ENCODE data around the gene ZMYND11.

The ZMYND11 gene

GRCh38 chr10:105806-106205 lies 29.4 kb upstream of the ZMYND11 start:
- no peak overlapping the region for H3K27ac Mint-ChIP-seq
- no peak for ATAC-seq (replicated peaks)
- H3K4me3 Mint-ChIP-seq = no peak overlapping the region
- H3K4me1 Mint-ChIP-seq = no peaks in the 10 kb centered on the region
- H3K27me3 Mint-ChIP-seq = peaks cover 4 to 15% of the 10 kb centered on the region in 2 donors
- no peak for DNase-seq
- H3K36me3 Mint-ChIP-seq = no peaks in the 10 kb centered on the region
- peaks cover 0 to 2% of the 10 kb centered on the region in 2 donors for H3K9me3 Mint-ChIP-seq

GRCh38 chr10:106740-107139 lies 28.5 kb upstream of the ZMYND11 start:
- H3K4me3 Mint-ChIP-seq = no peak overlapping the region
- H3K36me3 Mint-ChIP-seq = no peaks in the 10 kb centered on the region
- H3K27me3 Mint-ChIP-seq = peaks cover 4 to 15% of the 10 kb centered on the region in 2 donors
- DNase-seq = no peak
- ATAC-seq (replicated peaks) = peak in 1 of 2 donors; percentile 29
- H3K27ac Mint-ChIP-seq = no peak overlapping the region
- H3K4me1 Mint-ChIP-seq = no peaks in the 10 kb centered on the region
- peaks cover 0 to 2% of the 10 kb centered on the region in 2 donors for H3K9me3 Mint-ChIP-seq

- no peak for DNase-seq
- H3K27ac Mint-ChIP-seq = no peak overlapping the region
- ATAC-seq (replicated peaks) = no peak
- H3K4me3 Mint-ChIP-seq = no peak overlapping the region
- H3K9me3 Mint-ChIP-seq = peaks cover 0 to 2% of the 10 kb centered on the region in 2 donors
- no peaks in the 10 kb centered on the region for H3K4me1 Mint-ChIP-seq
- H3K27me3 Mint-ChIP-seq = peaks cover 14 to 16% of the 10 kb centered on the region in 2 donors
- H3K36me3 Mint-ChIP-seq = no peaks in the 10 kb centered on the region
These were observed 23.0 kb upstream of the ZMYND11 start for GRCh38 chr10:112246-112645.

- peaks cover 6 to 10% of the 10 kb centered on the region in 2 donors for H3K4me1 Mint-ChIP-seq
- H3K27me3 Mint-ChIP-seq = peaks cover 43 to 44% of the 10 kb centered on the region in 2 donors
- ATAC-seq (replicated peaks) = no peak
These were observed 10.4 kb upstream of the ZMYND11 start for GRCh38 chr10:124874-125273.

GRCh38 chr10:127612-128432 lies 7.4 kb upstream of the ZMYND11 start:
- Mint-ChIP-seq H3K4me1 (peaks cover 7 to 12% of the 10 kb centered on the region in 2 donors), H3K27me3 (peaks cover 29 to 40% of the 10 kb centered on the region in 2 donors), H3K27ac (peak overlapping the region; percentile 37), H3K9me3 (peaks cover 0 to 2% of the 10 kb centered on the region in 2 donors), H3K4me3 (peak overlapping the region; percentile 64 to 69), H3K36me3 (no peaks in the 10 kb centered on the region)
- peak; percentile 37 for DNase-seq
- peak; percentile 82 to 98 for ATAC-seq (replicated peaks)

More at GRCh38 chr10:124874-125273, 10.4 kb upstream of the ZMYND11 start:
- DNase-seq = no peak
- no peak overlapping the region for H3K4me3 Mint-ChIP-seq
- H3K36me3 Mint-ChIP-seq = peaks cover 0 to 4% of the 10 kb centered on the region in 2 donors
- H3K9me3 Mint-ChIP-seq = peaks cover 0 to 7% of the 10 kb centered on the region in 2 donors
- no peak overlapping the region for H3K27ac Mint-ChIP-seq

- Mint-ChIP-seq H3K4me1 (peaks cover 13 to 14% of the 10 kb centered on the region in 2 donors), H3K27me3 (peaks cover 21 to 34% of the 10 kb centered on the region in 2 donors), H3K4me3 (no peak overlapping the region), H3K9me3 (no peaks in the 10 kb centered on the region), H3K27ac (no peak overlapping the region), H3K36me3 (no peaks in the 10 kb centered on the region)
- ATAC-seq (replicated peaks) = no peak
- DNase-seq = no peak
These were observed 5.4 kb upstream of the ZMYND11 start for GRCh38 chr10:129810-130209.

- DNase-seq (no peak), ATAC-seq (replicated peaks) (no peak)
- H3K9me3 Mint-ChIP-seq = no peaks in the 10 kb centered on the region
- H3K4me3 Mint-ChIP-seq = no peak overlapping the region
- H3K27ac Mint-ChIP-seq = no peak overlapping the region
- no peaks in the 10 kb centered on the region for H3K36me3 Mint-ChIP-seq
- peaks cover 16 to 30% of the 10 kb centered on the region in 2 donors for H3K27me3 Mint-ChIP-seq
- peaks cover 14 to 29% of the 10 kb centered on the region in 2 donors for H3K4me1 Mint-ChIP-seq
These were observed 2.0 kb upstream of the ZMYND11 start for GRCh38 chr10:132946-133898.

- Mint-ChIP-seq H3K36me3 (no peaks in the 10 kb centered on the region), H3K4me3 (peak overlapping the region; percentile 76 to 87), H3K27me3 (peaks cover 13 to 25% of the 10 kb centered on the region in 2 donors), H3K4me1 (peaks cover 14 to 36% of the 10 kb centered on the region in 2 donors), H3K27ac (peak overlapping the region; percentile 81), H3K9me3 (no peaks in the 10 kb centered on the region)
- DNase-seq (peak; percentile 5), ATAC-seq (replicated peaks) (peak; percentile 45 to 56)
These were observed 766 bp upstream of the ZMYND11 start for GRCh38 chr10:134247-135131.

GRCh38 chr10:135601-136464 lies 578 bp downstream of the ZMYND11 start:
- peak overlapping the region; percentile 87 for H3K4me3 Mint-ChIP-seq
- H3K27me3 Mint-ChIP-seq = peaks cover 2 to 14% of the 10 kb centered on the region in 2 donors
- H3K27ac Mint-ChIP-seq = peak overlapping the region; percentile 83
- ATAC-seq (replicated peaks) = peak; percentile 46 to 55
- no peaks in the 10 kb centered on the region for H3K36me3 Mint-ChIP-seq
- H3K4me1 Mint-ChIP-seq = peaks cover 12 to 38% of the 10 kb centered on the region in 2 donors
- DNase-seq = peak; percentile 33
- no peaks in the 10 kb centered on the region for H3K9me3 Mint-ChIP-seq

- Mint-ChIP-seq H3K9me3 (no peaks in the 10 kb centered on the region), H3K4me3 (peak overlapping the region; percentile 80 to 87), H3K27ac (peak overlapping the region; percentile 83), H3K36me3 (no peaks in the 10 kb centered on the region), H3K4me1 (peaks cover 12 to 38% of the 10 kb centered on the region in 2 donors), H3K27me3 (peaks cover 0 to 9% of the 10 kb centered on the region in 2 donors)
- DNase-seq = no peak
- peak in 1 of 2 donors; percentile 39 for ATAC-seq (replicated peaks)
These were observed 1.2 kb downstream of the ZMYND11 start for GRCh38 chr10:136465-136762.

- H3K36me3 Mint-ChIP-seq = no peaks in the 10 kb centered on the region
- DNase-seq = peak; percentile 28
- peaks cover 0 to 7% of the 10 kb centered on the region in 2 donors for H3K27me3 Mint-ChIP-seq
- no peak overlapping the region for H3K4me3 Mint-ChIP-seq
- H3K4me1 Mint-ChIP-seq = peaks cover 12 to 38% of the 10 kb centered on the region in 2 donors
- H3K9me3 Mint-ChIP-seq = no peaks in the 10 kb centered on the region
- no peak overlapping the region for H3K27ac Mint-ChIP-seq
- peak; percentile 21 to 35 for ATAC-seq (replicated peaks)
These were observed 1.8 kb downstream of the ZMYND11 start for GRCh38 chr10:137031-137430.

GRCh38 chr10:137606-138005 lies 2.4 kb downstream of the ZMYND11 start:
- Mint-ChIP-seq H3K27ac (no peak overlapping the region), H3K9me3 (no peaks in the 10 kb centered on the region), H3K4me1 (peaks cover 11 to 38% of the 10 kb centered on the region in 2 donors), H3K4me3 (no peak overlapping the region), H3K27me3 (peaks cover 0 to 4% of the 10 kb centered on the region in 2 donors), H3K36me3 (no peaks in the 10 kb centered on the region)
- no peak for DNase-seq
- ATAC-seq (replicated peaks) = no peak

GRCh38 chr10:142371-142770 lies 7.1 kb downstream of the ZMYND11 start:
- Mint-ChIP-seq H3K4me1 (peaks cover 22 to 38% of the 10 kb centered on the region in 2 donors), H3K36me3 (peaks cover 4 to 12% of the 10 kb centered on the region in 2 donors), H3K9me3 (peaks cover 3 to 4% of the 10 kb centered on the region in 2 donors), H3K27ac (no peak overlapping the region), H3K27me3 (no peaks in the 10 kb centered on the region), H3K4me3 (no peak overlapping the region)
- DNase-seq (no peak), ATAC-seq (replicated peaks) (no peak)

Data from stimulated activated naive B cell treated with anti-CD40 and anti-IgM and Interleukin-4, amounts not matched to agents 10 μg/mL and 1 μg/mL and 100 μg/mL, for 72 hours (primary cell).